Sigmoid colon (tissue), 7 donors: ENCODE measurements around the gene PEX7. TPM values are rescaled to one million over a fixed set of nuclear protein-coding genes. Genes with fewer than 3 reads are reported as not detected.
"Not testable (repeated sequence)": the region's sequence is repeated elsewhere in the genome, so short reads cannot be mapped to it uniquely, and the experiment has no call there.

Source experiments
- DNase-seq: peaks from one replicate; pipeline ENCODE4 v3.0.0-alpha.2; 2019
- H3K27ac ChIP-seq, 4 donors: fragments of 200-600 bp; sonication (generic); one replicate each; pipeline ENCODE4 v1.5.1; 2016 to 2019; ENCODE audit warnings: mild to moderate bottlenecking in 1 of 4
- H3K27me3 ChIP-seq, 3 donors: fragments of 200-600 bp; sonication (generic); one replicate each; pipeline ENCODE4 v1.5.1; 2019; ENCODE audit warnings: mild to moderate bottlenecking in 1 of 3
- H3K36me3 ChIP-seq, 4 donors: fragments of 200-600 bp; sonication (generic); one replicate each; pipeline ENCODE4 v1.5.1; 2016 to 2019
- H3K4me1 ChIP-seq, 4 donors: fragments of 200-600 bp; sonication (generic); one replicate each; pipeline ENCODE4 v1.5.1; 2017 to 2019
- H3K4me3 ChIP-seq, 4 donors: fragments of 200-600 bp; sonication (generic); one replicate each; pipeline ENCODE4 v1.5.1; 2017 to 2019; ENCODE audit warnings: mild to moderate bottlenecking in 2 of 4, moderate library complexity in 1 of 4
- H3K9me3 ChIP-seq, 4 donors: fragments of 200-600 bp in 3 of 4; sonication (generic) in 3 of 4; one replicate each; pipeline versions ENCODE4 v1.5.1 to v1.6.1; 2013 to 2019
- EP300 ChIP-seq, 4 donors: sonication (generic); formaldehyde crosslinking; IDR thresholded peaks; one replicate each; pipeline ENCODE4 v1.6.1; 2017; ENCODE audit warnings: antibody characterized with exemption in 4 of 4
- POLR2A ChIP-seq, 2 donors: fragments of 450-650 bp; IDR thresholded peaks; one replicate each; pipeline ENCODE4 v1.6.1; 2016; ENCODE audit warnings: antibody characterized with exemption in 2 of 2, mild to moderate bottlenecking in 2 of 2, moderate library complexity in 2 of 2
- POLR2AphosphoS5 ChIP-seq, 4 donors: sonication (generic); formaldehyde crosslinking; IDR thresholded peaks; one replicate each; pipeline ENCODE4 v1.6.1; 2017; ENCODE audit warnings: antibody characterized with exemption in 4 of 4
- WGBS, 2 donors: extraction: QIAGEN DNeasy Blood & Tissue Kit; methylation state at CpG; one replicate each; pipeline ENCODE4 v1.1.7; 2013; 5-methylcytosine and 5-hydroxymethylcytosine counted together
- intact Hi-C: fragments of 100-400 bp; cut with DNase I; formaldehyde crosslinking; loops from one replicate; pipeline ENCODE4 v1.15.1; 2023
- polyA plus RNA-seq, 3 donors: library from polyadenylated mRNA; stranded (reverse); fragments of 200-250 nt; gene quantifications; one replicate each; pipeline ENCODE4 v1.2.3, GENCODE V29; 2013
- total RNA-seq, 4 donors: library from RNA; depleted of rRNA; stranded (reverse); fragments of >200 nt; gene quantifications; one replicate each; pipeline ENCODE4 v1.1.0, GENCODE V29; 2016
- TF ChIP-seq, protein P1 (sequence below), 4 experiments: fragments of 450-650 bp in 3 of 4; fragments of 200-600 bp in 1 of 4; IDR thresholded peaks; one replicate each; pipeline ENCODE4 v1.5.1; 2016 to 2019; ENCODE audit warnings: antibody characterized with exemption in 4 of 4, mild to moderate bottlenecking in 3 of 4, moderate library complexity in 2 of 4
- donor health status: healthy with polysubstance abuse.
- donor health status: Bipolar disorder and iron deficiency.
- donor health status: healthy.

The PEX7 gene
- total and polyA plus RNA-seq, 7 donors = 2.9 to 15.0 (median 6.9) TPM

DNA sequence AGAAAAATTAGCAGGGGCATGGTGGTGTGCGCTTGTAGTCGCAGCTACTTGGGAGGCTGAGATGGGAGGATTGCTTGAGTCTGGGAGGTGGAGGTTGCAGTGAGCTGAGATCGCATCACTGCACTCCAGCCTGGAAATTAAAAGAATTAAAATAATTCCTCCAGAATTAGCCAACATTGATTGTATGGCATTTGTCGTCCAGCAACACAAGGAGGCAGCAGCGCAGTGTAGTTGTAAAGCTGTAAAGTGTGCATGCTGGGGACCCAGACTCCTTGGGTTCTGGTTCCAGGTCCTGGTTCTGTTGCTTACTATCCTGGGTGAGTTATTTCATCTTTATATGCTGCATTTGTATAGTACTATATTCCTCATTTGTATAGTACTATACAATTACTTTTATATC, 41.4 kb downstream of the PEX7 start:
- Histone ChIP-seq H3K4me3 (no peak overlapping the region), H3K4me1 (no peaks in the 10 kb centered on the region), H3K27me3 (no peaks in the 10 kb centered on the region), H3K27ac (no peak overlapping the region), H3K36me3 (no peaks in the 10 kb centered on the region), H3K9me3 (no peaks in the 10 kb centered on the region)
- TF ChIP-seq POLR2A (IDR thresholded peaks at IDR 0.05) = no peak
- TF ChIP-seq POLR2AphosphoS5 (IDR thresholded peaks at IDR 0.05) = no peak
- TF ChIP-seq, protein P1, sequence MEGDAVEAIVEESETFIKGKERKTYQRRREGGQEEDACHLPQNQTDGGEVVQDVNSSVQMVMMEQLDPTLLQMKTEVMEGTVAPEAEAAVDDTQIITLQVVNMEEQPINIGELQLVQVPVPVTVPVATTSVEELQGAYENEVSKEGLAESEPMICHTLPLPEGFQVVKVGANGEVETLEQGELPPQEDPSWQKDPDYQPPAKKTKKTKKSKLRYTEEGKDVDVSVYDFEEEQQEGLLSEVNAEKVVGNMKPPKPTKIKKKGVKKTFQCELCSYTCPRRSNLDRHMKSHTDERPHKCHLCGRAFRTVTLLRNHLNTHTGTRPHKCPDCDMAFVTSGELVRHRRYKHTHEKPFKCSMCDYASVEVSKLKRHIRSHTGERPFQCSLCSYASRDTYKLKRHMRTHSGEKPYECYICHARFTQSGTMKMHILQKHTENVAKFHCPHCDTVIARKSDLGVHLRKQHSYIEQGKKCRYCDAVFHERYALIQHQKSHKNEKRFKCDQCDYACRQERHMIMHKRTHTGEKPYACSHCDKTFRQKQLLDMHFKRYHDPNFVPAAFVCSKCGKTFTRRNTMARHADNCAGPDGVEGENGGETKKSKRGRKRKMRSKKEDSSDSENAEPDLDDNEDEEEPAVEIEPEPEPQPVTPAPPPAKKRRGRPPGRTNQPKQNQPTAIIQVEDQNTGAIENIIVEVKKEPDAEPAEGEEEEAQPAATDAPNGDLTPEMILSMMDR (IDR thresholded peaks at IDR 0.05) = no peak
- no peak for TF ChIP-seq EP300 (IDR thresholded peaks at IDR 0.05)
- WGBS, 2 donors = 77 to 94% methylated on average over 5 of the region's 5 CpGs
- intact Hi-C loops = no loop called here
- no peak for DNase-seq

- no peak for TF ChIP-seq POLR2AphosphoS5 (IDR thresholded peaks at IDR 0.05)
- no peak for TF ChIP-seq EP300 (IDR thresholded peaks at IDR 0.05)
- TF ChIP-seq, protein P1 (IDR thresholded peaks at IDR 0.05) = no peak
- TF ChIP-seq POLR2A (IDR thresholded peaks at IDR 0.05) = no peak
- WGBS, 2 donors = 98 to 99% methylated on average over 4 of the region's 4 CpGs
- no peaks in the 10 kb centered on the region for H3K9me3 ChIP-seq
- no peak overlapping the region for H3K27ac ChIP-seq
- DNase-seq = no peak
- no peaks in the 10 kb centered on the region for H3K27me3 ChIP-seq
- no peaks in the 10 kb centered on the region for H3K4me1 ChIP-seq
- no peak overlapping the region for H3K4me3 ChIP-seq
- no peaks in the 10 kb centered on the region for H3K36me3 ChIP-seq
- intact Hi-C loops = no loop called here
These were observed 42.3 kb downstream of the PEX7 start for GRCh38 chr6:136864676-136865075.

- Histone ChIP-seq H3K4me1 (no peaks in the 10 kb centered on the region), H3K4me3 (no peak overlapping the region), H3K27me3 (no peaks in the 10 kb centered on the region), H3K27ac (no peak overlapping the region), H3K9me3 (no peaks in the 10 kb centered on the region), H3K36me3 (peaks cover 0 to 13% (median 3%) of the 10 kb centered on the region in 4 donors)
- intact Hi-C loops = no loop called here
- TF ChIP-seq POLR2A (IDR thresholded peaks at IDR 0.05) (no peak), EP300 (IDR thresholded peaks at IDR 0.05) (no peak), POLR2AphosphoS5 (IDR thresholded peaks at IDR 0.05) (no peak)
- TF ChIP-seq, protein P1 (IDR thresholded peaks at IDR 0.05) = no peak
- no peak for DNase-seq
- 77 to 85% methylated on average over 4 of the region's 4 CpGs for WGBS, 2 donors
These were observed 44.6 kb downstream of the PEX7 start for GRCh38 chr6:136866872-136867416.

GRCh38 chr6:136869451-136869850, 47.1 kb downstream of the PEX7 start:
- no peak for DNase-seq
- H3K4me3 ChIP-seq = no peak overlapping the region
- TF ChIP-seq EP300 (IDR thresholded peaks at IDR 0.05) (no peak), POLR2AphosphoS5 (IDR thresholded peaks at IDR 0.05) (no peak), POLR2A (IDR thresholded peaks at IDR 0.05) (no peak)
- TF ChIP-seq, protein P1 (IDR thresholded peaks at IDR 0.05) = no peak
- H3K4me1 ChIP-seq = no peaks in the 10 kb centered on the region
- no peaks in the 10 kb centered on the region for H3K27me3 ChIP-seq
- peaks cover 0 to 17% (median 6%) of the 10 kb centered on the region in 4 donors for H3K9me3 ChIP-seq
- H3K27ac ChIP-seq = no peak overlapping the region
- peaks cover 0 to 36% (median 8%) of the 10 kb centered on the region in 4 donors for H3K36me3 ChIP-seq
- WGBS, 2 donors = 88 to 89% methylated on average over 2 of the region's 2 CpGs
- intact Hi-C loops = no loop called here

GRCh38 chr6:136873748-136874147, 51.4 kb downstream of the PEX7 start:
- Histone ChIP-seq H3K4me1 (no peaks in the 10 kb centered on the region), H3K27ac (no peak overlapping the region), H3K36me3 (peaks cover 0 to 37% (median 8%) of the 10 kb centered on the region in 4 donors), H3K4me3 (no peak overlapping the region), H3K9me3 (peaks cover 0 to 17% (median 6%) of the 10 kb centered on the region in 4 donors), H3K27me3 (no peaks in the 10 kb centered on the region)
- 79 to 97% methylated on average over 3 of the region's 3 CpGs for WGBS, 2 donors
- DNase-seq = no peak
- TF ChIP-seq, protein P1 (IDR thresholded peaks at IDR 0.05) = no peak
- TF ChIP-seq EP300 (IDR thresholded peaks at IDR 0.05) = no peak
- intact Hi-C loops = no loop called here

DNA sequence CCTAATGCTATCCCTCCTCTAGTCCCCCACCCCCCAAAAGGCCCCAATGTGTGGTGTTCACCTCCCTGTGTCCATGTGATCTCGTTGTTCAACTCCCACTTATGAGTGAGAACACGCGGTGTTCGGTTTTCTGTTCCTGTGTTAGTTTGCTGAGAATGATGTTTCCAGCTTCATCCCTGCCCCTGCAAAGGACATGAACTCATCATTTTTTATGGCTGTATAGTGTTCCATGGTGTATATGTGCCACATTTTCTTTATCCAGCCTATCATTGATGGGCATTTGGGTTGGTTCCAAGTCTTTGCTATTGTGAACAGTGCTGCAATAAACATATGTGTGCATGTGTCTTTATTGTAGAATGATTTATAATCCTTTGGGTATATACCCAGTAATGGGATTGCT, 54.1 kb downstream of the PEX7 start:
- DNase-seq, H3K4me1 ChIP-seq, H3K27me3 ChIP-seq, H3K4me3 ChIP-seq, intact Hi-C loops, H3K27ac ChIP-seq: not testable (repeated sequence)
- peaks cover 0 to 17% (median 6%) of the 10 kb centered on the region in 4 donors for H3K9me3 ChIP-seq
- peaks cover 0 to 29% (median 5%) of the 10 kb centered on the region in 4 donors for H3K36me3 ChIP-seq
- WGBS, 2 donors = 98% methylated on average over 4 of the region's 4 CpGs
